Osteocyte (in vitro differentiated cells): ENCODE results near the gene RIBC1. TPM values are rescaled to one million over a fixed set of nuclear protein-coding genes. Genes with fewer than 3 reads are reported as not detected.

ENCODE experiments used
- DNase-seq: peaks from one replicate; pipeline ENCODE4 v3.0.0; 2021; ENCODE audit warnings: mixed read lengths; ENCODE audit not compliant: unreplicated experiment; ENCODE audit errors: extremely low spot score
- H3K27ac Mint-ChIP-seq: one replicate; pipeline ENCODE4 v1.8.0; 2021; ENCODE audit warnings: mild to moderate bottlenecking, mixed read lengths; ENCODE audit not compliant: unreplicated experiment
- H3K27me3 Mint-ChIP-seq: one replicate; pipeline ENCODE4 v1.8.0; 2021; ENCODE audit warnings: mixed read lengths; ENCODE audit not compliant: unreplicated experiment
- H3K36me3 Mint-ChIP-seq: one replicate; pipeline ENCODE4 v1.8.0; 2021; ENCODE audit warnings: mixed read lengths; ENCODE audit not compliant: unreplicated experiment
- H3K4me1 Mint-ChIP-seq: one replicate; pipeline ENCODE4 v1.8.0; 2021; ENCODE audit warnings: mixed read lengths; ENCODE audit not compliant: unreplicated experiment
- H3K4me3 Mint-ChIP-seq: one replicate; pipeline ENCODE4 v1.8.0; 2021; ENCODE audit warnings: mild to moderate bottlenecking, moderate library complexity, mixed read lengths; ENCODE audit not compliant: unreplicated experiment
- H3K9me3 Mint-ChIP-seq: one replicate; pipeline ENCODE4 v1.8.0; 2021; ENCODE audit warnings: mixed read lengths; ENCODE audit not compliant: unreplicated experiment
- microRNA-seq: library from miRNA; unstranded; fragments of <30 nt; microRNA quantifications from one replicate; pipeline ENCODE4 v1.1.0, GENCODE V29; 2020; ENCODE audit not compliant: unreplicated experiment
- total RNA-seq: library from RNA; stranded (reverse); gene quantifications from 2 replicates; pipeline ENCODE4 v1.2.1, GENCODE V29; 2021
- TF ChIP-seq, protein P1 (sequence below): fragments of 200-600 bp; sonication (generic); IDR thresholded peaks from 2 replicates; pipeline ENCODE4 v1.5.0; 2021; ENCODE audit warnings: antibody characterized with exemption, mild to moderate bottlenecking, moderate library complexity

The RIBC1 gene
- total RNA-seq, 1 donor from 2014 or later = 0.59 TPM

DNA sequence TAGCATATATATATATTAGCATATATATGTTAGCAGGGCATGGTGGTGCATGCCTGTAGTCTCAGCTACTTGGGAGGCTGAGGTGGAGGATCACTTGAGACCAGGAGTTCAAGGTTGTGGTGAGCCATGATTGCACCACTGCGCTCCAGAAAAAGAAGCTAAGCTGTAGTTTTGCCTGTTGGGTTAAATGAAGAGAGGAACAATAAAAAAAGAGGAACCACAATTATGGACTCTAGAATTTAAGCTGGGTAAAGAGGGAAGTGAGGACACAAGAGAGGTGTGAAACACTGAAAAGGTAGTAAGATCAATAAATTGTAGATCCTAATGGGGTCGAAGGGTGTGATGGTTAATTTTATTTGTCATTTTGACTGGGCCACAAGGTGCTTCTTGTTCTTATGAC is 52.0 kb downstream of the RIBC1 start:
- TF ChIP-seq, protein P1, sequence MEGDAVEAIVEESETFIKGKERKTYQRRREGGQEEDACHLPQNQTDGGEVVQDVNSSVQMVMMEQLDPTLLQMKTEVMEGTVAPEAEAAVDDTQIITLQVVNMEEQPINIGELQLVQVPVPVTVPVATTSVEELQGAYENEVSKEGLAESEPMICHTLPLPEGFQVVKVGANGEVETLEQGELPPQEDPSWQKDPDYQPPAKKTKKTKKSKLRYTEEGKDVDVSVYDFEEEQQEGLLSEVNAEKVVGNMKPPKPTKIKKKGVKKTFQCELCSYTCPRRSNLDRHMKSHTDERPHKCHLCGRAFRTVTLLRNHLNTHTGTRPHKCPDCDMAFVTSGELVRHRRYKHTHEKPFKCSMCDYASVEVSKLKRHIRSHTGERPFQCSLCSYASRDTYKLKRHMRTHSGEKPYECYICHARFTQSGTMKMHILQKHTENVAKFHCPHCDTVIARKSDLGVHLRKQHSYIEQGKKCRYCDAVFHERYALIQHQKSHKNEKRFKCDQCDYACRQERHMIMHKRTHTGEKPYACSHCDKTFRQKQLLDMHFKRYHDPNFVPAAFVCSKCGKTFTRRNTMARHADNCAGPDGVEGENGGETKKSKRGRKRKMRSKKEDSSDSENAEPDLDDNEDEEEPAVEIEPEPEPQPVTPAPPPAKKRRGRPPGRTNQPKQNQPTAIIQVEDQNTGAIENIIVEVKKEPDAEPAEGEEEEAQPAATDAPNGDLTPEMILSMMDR = no peak
- H3K27ac Mint-ChIP-seq = no peak overlapping the region
- H3K9me3 Mint-ChIP-seq = peaks cover 5% of the 10 kb centered on the region
- no peak overlapping the region for H3K4me3 Mint-ChIP-seq
- no peaks in the 10 kb centered on the region for H3K4me1 Mint-ChIP-seq
- no peak for DNase-seq
- H3K27me3 Mint-ChIP-seq = peaks cover 7% of the 10 kb centered on the region
- H3K36me3 Mint-ChIP-seq = no peaks in the 10 kb centered on the region

DNA sequence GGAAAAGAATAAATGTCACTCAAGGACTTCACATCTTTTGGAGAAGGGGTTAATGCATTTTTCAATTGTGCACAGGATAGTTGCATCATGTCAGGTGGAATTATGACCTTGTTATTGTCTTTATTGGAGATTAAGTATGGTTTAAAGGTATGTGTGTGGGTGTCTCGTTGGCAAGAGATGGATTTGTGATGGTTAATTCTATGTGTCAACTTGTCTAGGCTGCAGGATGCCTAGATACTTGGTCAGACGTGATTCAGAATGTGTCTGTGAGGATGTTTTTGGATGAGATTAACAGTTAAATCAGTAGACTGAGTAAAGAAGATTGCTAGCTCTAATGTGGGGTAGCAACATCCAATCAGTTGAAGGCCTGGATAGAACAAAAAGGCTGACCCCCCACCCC is 53.7 kb downstream of the RIBC1 start:
- no peaks in the 10 kb centered on the region for H3K9me3 Mint-ChIP-seq
- no peaks in the 10 kb centered on the region for H3K4me1 Mint-ChIP-seq
- no peak overlapping the region for H3K27ac Mint-ChIP-seq
- no peaks in the 10 kb centered on the region for H3K36me3 Mint-ChIP-seq
- no peak for DNase-seq
- TF ChIP-seq, protein P1 = no peak
- H3K27me3 Mint-ChIP-seq = peaks cover 7% of the 10 kb centered on the region
- no peak overlapping the region for H3K4me3 Mint-ChIP-seq

DNA sequence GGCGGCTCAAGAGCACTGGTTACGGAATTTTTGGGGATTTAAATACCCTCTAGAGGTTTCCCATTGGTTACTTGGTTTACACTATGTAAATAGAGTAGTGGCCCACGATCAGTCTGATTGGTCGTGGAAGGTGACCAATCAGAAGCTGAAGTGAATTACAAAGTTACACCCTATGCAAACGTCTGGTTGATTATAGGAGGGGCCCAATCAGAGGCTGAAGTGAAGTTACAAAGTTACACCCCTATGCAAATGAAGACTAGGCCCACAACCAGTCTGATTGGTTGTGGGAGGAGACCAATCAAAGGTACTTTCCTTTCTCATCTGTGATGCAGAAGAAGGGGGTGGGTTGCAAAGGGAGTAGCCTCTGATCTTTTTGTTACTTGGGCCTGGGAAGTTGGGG is 56.6 kb downstream of the RIBC1 start:
- Mint-ChIP-seq H3K27ac (no peak overlapping the region), H3K9me3 (no peaks in the 10 kb centered on the region), H3K36me3 (no peaks in the 10 kb centered on the region), H3K4me1 (no peaks in the 10 kb centered on the region), H3K27me3 (no peaks in the 10 kb centered on the region), H3K4me3 (no peak overlapping the region)
- TF ChIP-seq, protein P1 = no peak
- no peak for DNase-seq

Small RNA genes within 50 kb of the gene (microRNA-seq; reads per million reads assigned to microRNA genes)
- not detected for gene MIR6857

Other genes starting within 250 kb of the RIBC1 start
- 87.9 and 88.9 TPM in 2 replicates for gene KDM5C, start 197.7 kb upstream of the RIBC1 start, total RNA-seq
- 8.1 and 8.8 TPM in 2 replicates for gene IQSEC2, start 141.3 kb upstream of the RIBC1 start, total RNA-seq
- gene SMC1A, start 219 bp upstream of the RIBC1 start, total RNA-seq = 56.7 and 63.8 TPM in 2 replicates
- 85.9 and 87.1 TPM in 2 replicates for gene HSD17B10, start 11.5 kb downstream of the RIBC1 start, total RNA-seq